Neuronal stem cell (in vitro differentiated cells): ENCODE data around the gene ORAI3.

Experiments
- DNase-seq: peaks from one replicate; pipeline ENCODE4 v3.0.0-alpha.2; 2013; ENCODE audit warnings: low spot score
- H2AFZ ChIP-seq: one replicate; pipeline ENCODE4 v1.6.1; 2013; ENCODE audit warnings: mild to moderate bottlenecking, low read length, inconsistent platforms
- H2AK5ac ChIP-seq: 2 replicates; pipeline ENCODE4 v1.6.1; 2013; ENCODE audit warnings: low read depth, mild to moderate bottlenecking, inconsistent platforms, low read length, moderate library complexity, mixed read lengths
- H2BK120ac ChIP-seq: 2 replicates; pipeline ENCODE4 v1.6.1; 2013; ENCODE audit warnings: low read depth, mild to moderate bottlenecking, inconsistent platforms, low read length, moderate library complexity, mixed read lengths
- H2BK12ac ChIP-seq: one replicate; pipeline ENCODE4 v1.6.1; 2013; ENCODE audit warnings: low read length, inconsistent platforms
- H2BK15ac ChIP-seq: 2 replicates; pipeline ENCODE4 v1.6.1; 2013; ENCODE audit warnings: mild to moderate bottlenecking, low read length, inconsistent platforms, mixed read lengths
- H2BK5ac ChIP-seq: one replicate; pipeline ENCODE4 v1.6.1; 2013; ENCODE audit warnings: inconsistent platforms, mild to moderate bottlenecking, low read length, moderate library complexity
- H3K14ac ChIP-seq: one replicate; pipeline ENCODE4 v1.6.1; 2013; ENCODE audit warnings: low read length, inconsistent platforms
- H3K18ac ChIP-seq: 2 replicates; pipeline ENCODE4 v1.6.1; 2013; ENCODE audit warnings: low read length, inconsistent platforms
- H3K23ac ChIP-seq: 2 replicates; pipeline ENCODE4 v1.6.1; 2013; ENCODE audit warnings: low read depth, mild to moderate bottlenecking, mixed read lengths, low read length, inconsistent platforms; ENCODE audit not compliant: poor library complexity
- H3K27ac ChIP-seq: replicated peaks from 3 replicates; pipeline ENCODE4 v1.5.1; 2013; ENCODE audit warnings: low read length, inconsistent platforms
- H3K27me3 ChIP-seq, 3 experiments: 2 replicates each; pipeline ENCODE4 v1.6.1; 2013; ENCODE audit warnings: low read length in 3 of 3, mild to moderate bottlenecking in 2 of 3, inconsistent platforms in 1 of 3, low read depth in 1 of 3, mixed read lengths in 1 of 3, moderate library complexity in 1 of 3; ENCODE audit not compliant: control insufficient read depth in 3 of 3, insufficient read depth in 3 of 3
- H3K36me3 ChIP-seq, 2 donors: replicated peaks in 1 of 2; 2 replicates each; pipeline ENCODE4 v1.6.1; 2013; ENCODE audit warnings: low read length in 2 of 2; ENCODE audit not compliant: control insufficient read depth in 2 of 2, insufficient read depth in 2 of 2
- H3K4ac ChIP-seq: 2 replicates; pipeline ENCODE4 v1.6.1; 2013; ENCODE audit warnings: inconsistent platforms, mild to moderate bottlenecking, low read length, moderate library complexity
- H3K4me1 ChIP-seq, 2 donors: 1 replicate in 1 of 2; 2 replicates in 1 of 2; pipeline ENCODE4 v1.6.1; 2013; ENCODE audit warnings: low read length in 2 of 2, low read depth in 1 of 2; ENCODE audit not compliant: control insufficient read depth in 2 of 2, insufficient read depth in 1 of 2
- H3K4me2 ChIP-seq: one replicate; pipeline ENCODE4 v1.6.1; 2013; ENCODE audit warnings: mild to moderate bottlenecking, low read length, inconsistent platforms; ENCODE audit not compliant: insufficient read depth, poor library complexity, severe bottlenecking
- H3K4me3 ChIP-seq, 2 donors: 2 replicates each; pipeline ENCODE4 v1.5.1; 2013; ENCODE audit warnings: low read length in 2 of 2, mild to moderate bottlenecking in 2 of 2, inconsistent platforms in 1 of 2, moderate library complexity in 1 of 2
- H3K79me1 ChIP-seq: one replicate; pipeline ENCODE4 v1.6.1; 2013; ENCODE audit warnings: low read depth, mild to moderate bottlenecking, inconsistent platforms, low read length, moderate library complexity
- H3K9ac ChIP-seq: one replicate; pipeline ENCODE4 v1.6.1; 2013; ENCODE audit warnings: mild to moderate bottlenecking, low read depth, low read length, inconsistent platforms; ENCODE audit not compliant: poor library complexity
- H3K9me3 ChIP-seq, 2 donors: replicated peaks in 1 of 2; 2 replicates each; pipeline versions ENCODE3 to v1.6.1; 2013; ENCODE audit warnings: low read length in 2 of 2, mild to moderate bottlenecking in 2 of 2, inconsistent platforms in 1 of 2, low read depth in 1 of 2, mixed read lengths in 1 of 2, moderate library complexity in 1 of 2; ENCODE audit not compliant: control insufficient read depth in 2 of 2, insufficient read depth in 1 of 2
- H4K8ac ChIP-seq: one replicate; pipeline ENCODE4 v1.6.1; 2013; ENCODE audit warnings: low read depth, mild to moderate bottlenecking, inconsistent platforms, low read length, moderate library complexity
- H4K91ac ChIP-seq: one replicate; pipeline ENCODE4 v1.6.1; 2013; ENCODE audit warnings: low read length, low read depth, mild to moderate bottlenecking, inconsistent platforms; ENCODE audit not compliant: poor library complexity
- WGBS, 2 donors: extraction: QIAGEN DNeasy Blood & Tissue Kit; methylation state at CpG; one replicate each; pipeline ENCODE4 v1.1.7; 2013; ENCODE audit warnings: missing lambda C conversion rate in 2 of 2, mixed read lengths in 1 of 2; ENCODE audit not compliant: insufficient read length in 2 of 2, insufficient replicate concordance in 1 of 2; ENCODE audit errors: extremely low coverage in 2 of 2; 5-methylcytosine and 5-hydroxymethylcytosine counted together

ORAI3 gene

GRCh38 chr16:30901201-30902028, 47.5 kb upstream of the ORAI3 start:
- Histone ChIP-seq H2BK15ac (peak overlapping the region; percentile 3), H2AK5ac (no peak overlapping the region), H2BK12ac (peak overlapping the region; percentile 58), H3K4me1 (peaks cover 0 to 10% of the 10 kb centered on the region in 2 donors), H2AFZ (peak overlapping the region; percentile 72), H3K4ac (peak overlapping the region; percentile 66), H3K4me3 (peak overlapping the region; percentile 39 to 83), H4K8ac (no peak overlapping the region), H3K27me3 (no peaks in the 10 kb centered on the region), H3K27ac (peak overlapping the region; percentile 87), H2BK5ac (no peak overlapping the region), H3K9me3 (no peaks in the 10 kb centered on the region), H3K36me3 (peaks cover 0 to 2% of the 10 kb centered on the region in 2 donors), H2BK120ac (peak overlapping the region; percentile 24), H3K23ac (no peak overlapping the region), H4K91ac (no peak overlapping the region), H3K79me1 (no peaks in the 10 kb centered on the region), H3K18ac (peak overlapping the region; percentile 95), H3K4me2 (peak overlapping the region; percentile 80), H3K9ac (peak overlapping the region; percentile 84), H3K14ac (no peak overlapping the region)
- WGBS, 2 donors = no CpG with 5 or more reads among the region's 6 CpGs
- DNase-seq = no peak

GRCh38 chr16:30902029-30902972, 46.6 kb upstream of the ORAI3 start:
- Histone ChIP-seq H4K8ac (peak overlapping the region; percentile 82), H2AFZ (peak overlapping the region; percentile 82), H2BK5ac (peak overlapping the region; percentile 93), H3K27me3 (no peaks in the 10 kb centered on the region), H3K79me1 (no peaks in the 10 kb centered on the region), H3K18ac (peak overlapping the region; percentile 97), H3K23ac (peak overlapping the region; percentile 93), H3K4me1 (peaks cover 2 to 8% of the 10 kb centered on the region in 2 donors), H2AK5ac (peak overlapping the region; percentile 99), H3K9me3 (no peaks in the 10 kb centered on the region), H3K27ac (peak overlapping the region; percentile 87), H3K14ac (peak overlapping the region; percentile 47), H3K4me2 (peak overlapping the region; percentile 80), H2BK12ac (peak overlapping the region; percentile 84), H4K91ac (peak overlapping the region; percentile 85), H3K4me3 (peak overlapping the region; percentile 39 to 83), H3K36me3 (peaks cover 0 to 2% of the 10 kb centered on the region in 2 donors), H3K4ac (peak overlapping the region; percentile 37), H3K9ac (peak overlapping the region; percentile 88), H2BK120ac (peak overlapping the region; percentile 72), H2BK15ac (peak overlapping the region; percentile 98)
- WGBS, 2 donors = no CpG with 5 or more reads among the region's 99 CpGs
- DNase-seq = no peak

- Histone ChIP-seq H3K4me1 (peaks cover 5 to 8% of the 10 kb centered on the region in 2 donors), H3K4me2 (no peak overlapping the region), H3K14ac (peak overlapping the region; percentile 0), H4K8ac (peak overlapping the region; percentile 43), H3K23ac (peak overlapping the region; percentile 93), H2AFZ (peak overlapping the region; percentile 82), H3K27me3 (no peaks in the 10 kb centered on the region), H3K18ac (peak overlapping the region; percentile 81), H2BK12ac (peak overlapping the region; percentile 58), H2BK15ac (peak overlapping the region; percentile 98), H2BK120ac (peak overlapping the region; percentile 72), H3K9me3 (no peaks in the 10 kb centered on the region), H3K27ac (peak overlapping the region; percentile 87), H3K79me1 (no peaks in the 10 kb centered on the region), H2BK5ac (peak overlapping the region; percentile 93), H2AK5ac (peak overlapping the region; percentile 99), H3K9ac (peak overlapping the region; percentile 81), H3K36me3 (peaks cover 0 to 2% of the 10 kb centered on the region in 2 donors), H3K4me3 (no peak overlapping the region), H4K91ac (no peak overlapping the region), H3K4ac (peak overlapping the region; percentile 93)
- DNase-seq = no peak
- WGBS, 2 donors = no CpG with 5 or more reads among the region's 4 CpGs
These were observed 45.9 kb upstream of the ORAI3 start for GRCh38 chr16:30903002-30903401.
